ENCODE results near the gene RTP2.

DNA sequence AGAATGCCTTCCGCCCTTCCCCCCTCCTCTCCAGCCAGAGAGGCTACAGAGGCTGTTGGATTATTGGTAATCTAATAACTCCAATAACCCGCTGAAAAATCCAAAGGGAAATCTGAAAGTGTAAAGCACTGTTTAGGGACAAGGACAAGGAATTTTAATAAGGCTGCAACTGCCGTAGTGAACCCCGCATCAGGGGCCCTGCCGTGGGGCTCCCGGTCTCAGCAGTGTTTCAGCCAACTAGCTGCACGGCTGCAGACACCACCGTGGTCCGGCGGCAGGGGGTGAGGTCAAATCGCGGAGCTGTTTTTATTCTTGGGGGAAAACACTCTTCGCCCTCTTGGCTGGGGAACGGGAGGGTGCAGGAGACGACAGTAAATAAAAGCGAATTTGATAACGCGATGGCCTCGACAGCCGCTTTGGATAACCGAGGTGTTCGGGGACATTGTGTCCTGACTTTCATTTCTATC, 36.8 kb upstream of the RTP2 start:
- TF ChIP-seq POLR2A (IDR thresholded peaks at IDR 0.05) = no peak
- TF ChIP-seq, protein P1, sequence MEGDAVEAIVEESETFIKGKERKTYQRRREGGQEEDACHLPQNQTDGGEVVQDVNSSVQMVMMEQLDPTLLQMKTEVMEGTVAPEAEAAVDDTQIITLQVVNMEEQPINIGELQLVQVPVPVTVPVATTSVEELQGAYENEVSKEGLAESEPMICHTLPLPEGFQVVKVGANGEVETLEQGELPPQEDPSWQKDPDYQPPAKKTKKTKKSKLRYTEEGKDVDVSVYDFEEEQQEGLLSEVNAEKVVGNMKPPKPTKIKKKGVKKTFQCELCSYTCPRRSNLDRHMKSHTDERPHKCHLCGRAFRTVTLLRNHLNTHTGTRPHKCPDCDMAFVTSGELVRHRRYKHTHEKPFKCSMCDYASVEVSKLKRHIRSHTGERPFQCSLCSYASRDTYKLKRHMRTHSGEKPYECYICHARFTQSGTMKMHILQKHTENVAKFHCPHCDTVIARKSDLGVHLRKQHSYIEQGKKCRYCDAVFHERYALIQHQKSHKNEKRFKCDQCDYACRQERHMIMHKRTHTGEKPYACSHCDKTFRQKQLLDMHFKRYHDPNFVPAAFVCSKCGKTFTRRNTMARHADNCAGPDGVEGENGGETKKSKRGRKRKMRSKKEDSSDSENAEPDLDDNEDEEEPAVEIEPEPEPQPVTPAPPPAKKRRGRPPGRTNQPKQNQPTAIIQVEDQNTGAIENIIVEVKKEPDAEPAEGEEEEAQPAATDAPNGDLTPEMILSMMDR (IDR thresholded peaks at IDR 0.05) = no peak
- TF ChIP-seq POLR2AphosphoS5 (IDR thresholded peaks at IDR 0.05) = no peak
